ENCODE measurements around the gene CCL26.
"Not testable (repeated sequence)": the region's sequence is repeated elsewhere in the genome, so short reads cannot be mapped to it uniquely, and the experiment has no call there.

The CCL26 gene

GRCh38 chr7:75789361-75789924, 17.4 kb upstream of the CCL26 start:
- DNase-seq: no peak

DNA sequence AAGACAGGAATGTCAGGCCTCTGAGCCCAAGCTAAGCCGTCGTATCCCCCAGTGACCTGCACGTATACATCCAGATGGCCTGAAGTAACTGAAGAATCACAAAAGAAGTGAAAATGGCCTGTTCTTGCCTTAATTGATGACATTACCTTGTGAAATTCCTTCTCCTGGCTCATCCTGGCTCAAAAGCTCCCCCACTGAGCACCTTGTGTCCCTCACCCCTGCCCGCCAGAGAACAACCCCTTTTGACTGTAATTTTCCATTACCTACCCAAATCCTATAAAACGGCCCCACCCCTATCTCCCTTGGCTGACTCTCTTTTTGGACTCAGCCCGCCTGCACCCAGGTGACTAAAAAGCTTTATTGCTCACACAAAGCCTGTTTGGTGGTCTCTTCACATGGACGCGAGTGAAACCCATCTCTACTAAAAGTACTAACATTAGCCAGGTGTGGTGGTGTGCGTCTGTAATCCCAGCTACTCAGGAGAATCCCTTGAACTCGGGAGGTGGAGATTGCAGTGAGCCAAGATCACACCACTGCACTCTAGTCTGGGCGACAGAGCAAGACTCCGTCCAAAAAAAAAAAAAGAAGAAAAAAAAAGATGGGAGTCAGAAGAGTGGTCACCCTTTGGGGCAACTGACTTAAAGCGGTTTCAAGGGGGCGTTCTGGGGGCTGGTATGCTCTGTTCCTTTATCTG, 16.3 kb upstream of the CCL26 start:
- DNase-seq: not testable (repeated sequence)

GRCh38 chr7:75783058-75783457, 11.0 kb upstream of the CCL26 start:
- DNase-seq: not testable (repeated sequence)

- DNase-seq: not testable (repeated sequence)
Measured at GRCh38 chr7:75780647-75781273, 8.7 kb upstream of the CCL26 start.

GRCh38 chr7:75779516-75779915, 7.5 kb upstream of the CCL26 start:
- not testable (repeated sequence) for DNase-seq

- DNase-seq: not testable (repeated sequence)
Measured at GRCh38 chr7:75779035-75779434, 7.0 kb upstream of the CCL26 start.

DNA sequence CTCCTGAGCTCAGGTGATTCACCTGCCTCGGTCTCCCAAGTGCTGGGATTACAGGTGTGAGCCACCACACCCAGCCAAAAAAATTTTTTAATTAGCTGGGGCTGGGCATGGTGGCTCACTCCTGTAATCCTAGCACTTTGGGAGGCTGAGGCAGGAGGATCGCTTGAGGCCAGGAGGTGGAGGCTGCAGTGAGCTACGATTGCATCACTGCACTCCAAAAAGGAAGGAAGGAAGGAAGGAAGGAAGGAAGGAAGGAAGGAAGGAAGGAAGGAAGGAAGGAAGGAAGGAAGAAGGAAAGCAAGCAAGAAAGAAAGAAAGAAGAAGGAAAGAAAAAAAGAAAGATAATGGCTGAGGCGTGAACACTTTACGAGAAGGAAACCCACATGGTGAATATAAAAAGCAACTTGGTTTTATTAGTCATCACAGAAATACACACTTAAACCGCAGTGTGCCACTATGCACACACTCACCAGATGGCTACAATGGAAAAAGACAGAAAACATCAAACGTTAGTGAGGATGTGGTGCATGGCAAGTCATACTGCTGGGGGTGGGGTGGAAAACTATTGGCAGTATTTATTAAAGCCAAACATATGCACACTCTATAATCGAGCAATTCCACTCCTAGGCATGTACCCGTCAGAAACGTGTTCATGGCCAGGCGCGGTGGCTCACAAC, 4.4 kb upstream of the CCL26 start:
- DNase-seq: peak; percentile 52

DNA sequence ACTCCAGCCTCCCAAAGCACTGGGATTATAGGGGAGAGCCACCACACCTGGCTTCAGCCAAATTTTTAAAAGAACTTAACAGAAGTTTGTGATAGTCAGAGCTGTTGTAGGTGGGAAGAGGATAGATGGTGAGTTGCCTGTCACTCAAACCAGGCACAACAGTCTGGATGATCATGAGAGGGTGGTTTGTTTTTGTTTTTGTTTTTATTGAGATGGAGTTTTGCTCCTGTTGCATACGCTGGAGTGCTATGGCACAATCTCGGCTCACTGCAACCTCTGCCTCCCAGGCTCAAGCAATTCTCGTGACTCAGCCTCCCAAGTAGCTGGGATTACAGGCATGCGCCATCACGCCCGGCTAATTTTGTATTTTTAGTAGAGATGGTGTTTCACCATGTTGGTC, 1.9 kb upstream of the CCL26 start:
- not testable (repeated sequence) for DNase-seq

DNA sequence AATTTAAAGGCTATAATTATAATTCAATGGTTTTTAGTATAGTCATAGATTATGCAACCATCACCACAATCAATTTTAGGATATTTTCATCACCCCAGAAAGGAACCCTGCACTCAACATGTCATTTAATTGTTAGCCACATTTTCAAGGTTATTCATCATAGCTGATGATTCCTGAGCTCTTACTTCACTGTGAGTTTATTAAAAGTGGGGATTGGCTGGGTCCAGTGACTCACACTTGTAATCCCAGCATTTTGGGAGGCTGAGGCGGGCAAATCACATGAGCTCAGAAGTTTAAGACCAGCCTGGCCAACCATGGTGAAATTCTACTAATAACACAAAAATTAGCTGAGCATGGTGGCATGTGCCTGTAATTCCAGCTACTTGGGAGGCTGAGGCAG, 787 bp downstream of the CCL26 start:
- DNase-seq: no peak

GRCh38 chr7:75762350-75762917, 9.6 kb downstream of the CCL26 start:
- peak; percentile 29 for DNase-seq

DNA sequence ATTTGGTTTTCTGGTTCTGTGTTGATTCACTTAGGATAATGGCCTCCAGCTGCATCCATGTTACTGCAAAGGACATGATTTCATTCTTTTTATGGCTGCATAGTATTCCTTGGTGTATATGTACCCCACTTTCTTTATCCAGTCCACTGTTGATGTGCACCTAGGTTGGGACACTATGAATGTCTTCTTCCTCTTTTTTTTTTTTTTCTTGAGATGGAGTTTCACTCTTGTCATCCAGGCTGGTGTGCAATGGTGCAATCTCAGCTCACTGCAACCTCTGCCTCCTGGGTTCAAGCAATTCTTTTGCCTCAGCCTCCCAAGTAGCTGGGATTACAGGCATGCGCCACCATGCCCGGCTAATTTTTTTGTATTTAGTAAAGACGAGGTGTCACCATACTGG, 10.2 kb downstream of the CCL26 start:
- not testable (repeated sequence) for DNase-seq

- DNase-seq: no peak
Measured at GRCh38 chr7:75758491-75758890, 13.5 kb downstream of the CCL26 start.

DNA sequence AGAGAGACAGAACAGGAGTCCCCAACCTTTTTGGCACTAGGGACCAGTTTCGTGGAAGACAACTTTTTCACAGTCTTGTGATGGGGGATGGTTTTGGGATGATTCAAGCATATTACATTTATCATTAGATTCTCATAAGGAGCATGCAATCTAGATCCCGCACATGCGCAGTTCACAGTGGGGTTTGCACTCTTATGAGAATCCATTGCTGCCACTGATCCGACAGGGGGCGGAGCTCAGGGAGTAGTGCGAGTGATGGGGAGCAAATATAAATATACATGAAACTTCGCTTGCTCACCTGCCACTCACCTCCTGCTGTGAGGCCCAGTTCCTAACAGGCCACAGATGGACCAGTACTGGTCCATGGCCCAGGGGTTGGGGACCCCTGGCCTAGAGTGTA, 14.2 kb downstream of the CCL26 start:
- no peak for DNase-seq

- DNase-seq: no peak
Measured at GRCh38 chr7:75756991-75757676, 14.9 kb downstream of the CCL26 start.

DNA sequence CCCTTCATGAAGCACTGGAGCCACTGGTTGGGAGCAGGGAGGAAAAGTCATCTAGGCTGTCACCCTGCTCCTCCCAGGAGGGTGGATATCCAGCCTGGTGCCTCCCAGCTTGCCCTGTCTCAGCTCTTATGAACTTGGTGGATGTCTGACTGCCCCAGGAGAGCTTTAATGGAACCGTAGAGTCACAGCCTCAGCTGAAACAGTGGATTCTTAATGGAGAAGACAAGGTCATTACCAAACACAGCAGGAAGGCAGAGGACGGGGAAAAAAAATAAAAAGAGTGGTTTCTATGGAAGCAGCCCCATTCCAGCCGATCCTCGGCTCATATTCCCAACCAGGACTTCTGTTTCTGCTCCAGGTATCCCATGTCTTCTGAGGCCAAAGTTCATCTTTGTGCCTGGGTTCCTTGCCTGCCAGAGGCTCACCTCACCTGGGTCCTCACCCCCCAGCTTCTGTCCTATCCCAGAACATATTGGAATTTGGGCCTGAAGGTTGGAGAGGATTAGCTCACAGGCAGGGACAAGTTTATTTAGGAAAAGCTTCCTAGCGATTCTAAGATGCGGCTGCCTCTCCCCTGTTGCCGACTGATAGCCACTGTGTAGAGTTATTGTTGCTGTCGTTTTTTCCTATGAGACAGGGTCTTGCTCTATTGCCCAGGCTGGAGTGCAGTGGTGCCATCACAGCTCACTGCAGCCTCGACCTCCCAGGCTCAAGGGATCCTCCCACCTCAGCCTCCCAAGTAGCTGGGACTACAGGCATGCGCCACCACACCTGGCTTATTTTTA, 15.6 kb downstream of the CCL26 start:
- DNase-seq: no peak

GRCh38 chr7:75743455-75743859, 28.6 kb downstream of the CCL26 start:
- DNase-seq: no peak

DNA sequence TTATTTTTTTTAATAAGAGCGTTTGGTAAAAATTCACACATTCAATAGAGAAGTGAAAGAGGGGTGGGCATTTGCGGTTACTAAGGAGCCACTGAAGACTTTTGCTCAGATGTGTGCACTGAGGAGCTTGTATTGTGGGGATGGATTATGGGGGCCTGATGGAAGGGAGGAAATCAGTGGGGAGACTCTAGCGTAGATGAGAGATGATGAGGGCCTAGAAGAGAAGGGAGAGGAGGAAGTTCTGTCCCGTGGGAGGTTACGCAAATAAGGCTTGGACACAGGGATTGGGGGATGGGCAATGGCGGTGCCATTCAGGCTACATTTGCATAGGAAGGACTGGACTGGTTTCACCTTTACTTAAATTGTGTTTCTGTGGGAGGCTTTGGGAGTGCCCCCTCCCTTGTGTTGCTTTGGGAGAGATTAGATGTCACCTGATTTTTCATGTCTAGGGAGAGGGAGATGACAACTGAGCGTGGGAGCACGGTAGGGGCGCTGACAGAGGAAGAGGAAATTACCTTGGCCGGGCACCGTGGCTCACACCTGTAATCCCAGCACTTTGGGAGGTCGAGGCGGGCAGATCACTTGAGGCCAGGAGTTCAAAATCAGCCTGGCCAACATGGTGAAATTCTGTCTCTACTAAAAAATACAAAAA, 31.0 kb downstream of the CCL26 start:
- DNase-seq: no peak

DNA sequence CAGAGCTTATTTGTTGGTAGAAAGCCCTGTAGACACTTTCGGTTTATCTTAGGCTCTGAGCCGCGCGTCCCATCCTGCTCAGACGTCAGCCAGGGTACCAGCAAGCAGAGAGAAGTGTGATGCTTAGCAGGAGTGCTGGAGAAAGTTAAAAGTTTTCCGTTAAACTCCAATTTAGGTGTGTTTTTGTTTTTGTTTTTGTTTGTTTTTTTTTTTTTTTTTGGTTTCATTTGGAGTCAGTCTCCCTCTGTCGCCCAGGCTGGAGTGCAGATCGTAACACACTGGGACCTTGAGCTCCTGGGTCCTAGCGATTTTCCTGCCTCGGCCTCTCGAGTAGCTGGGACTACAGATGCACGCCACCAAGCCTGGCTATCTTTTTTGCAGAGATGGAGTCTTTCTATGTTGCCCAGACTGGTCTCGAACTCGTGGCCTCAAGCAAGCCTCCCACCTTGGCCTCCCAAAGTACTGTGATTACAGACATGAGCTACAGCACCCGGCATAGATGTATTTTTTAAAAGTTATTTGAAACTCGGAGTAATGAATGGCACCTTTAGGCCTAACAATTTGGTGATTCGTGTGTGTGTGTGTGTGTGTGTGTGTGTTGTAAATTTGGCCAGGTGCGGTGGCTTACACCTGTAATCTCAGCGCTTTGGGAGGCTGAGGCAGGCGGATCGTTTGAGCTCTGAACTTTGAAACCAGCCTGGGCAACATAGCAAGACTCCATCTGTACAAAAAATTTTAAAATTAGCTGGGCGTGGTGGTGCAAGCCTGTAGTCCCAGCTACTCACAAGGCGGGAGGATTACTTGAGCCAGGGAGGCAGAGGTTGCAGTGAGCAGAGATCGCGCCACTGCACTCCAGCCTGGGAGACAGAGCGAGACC, 32.0 kb downstream of the CCL26 start:
- DNase-seq: no peak

DNA sequence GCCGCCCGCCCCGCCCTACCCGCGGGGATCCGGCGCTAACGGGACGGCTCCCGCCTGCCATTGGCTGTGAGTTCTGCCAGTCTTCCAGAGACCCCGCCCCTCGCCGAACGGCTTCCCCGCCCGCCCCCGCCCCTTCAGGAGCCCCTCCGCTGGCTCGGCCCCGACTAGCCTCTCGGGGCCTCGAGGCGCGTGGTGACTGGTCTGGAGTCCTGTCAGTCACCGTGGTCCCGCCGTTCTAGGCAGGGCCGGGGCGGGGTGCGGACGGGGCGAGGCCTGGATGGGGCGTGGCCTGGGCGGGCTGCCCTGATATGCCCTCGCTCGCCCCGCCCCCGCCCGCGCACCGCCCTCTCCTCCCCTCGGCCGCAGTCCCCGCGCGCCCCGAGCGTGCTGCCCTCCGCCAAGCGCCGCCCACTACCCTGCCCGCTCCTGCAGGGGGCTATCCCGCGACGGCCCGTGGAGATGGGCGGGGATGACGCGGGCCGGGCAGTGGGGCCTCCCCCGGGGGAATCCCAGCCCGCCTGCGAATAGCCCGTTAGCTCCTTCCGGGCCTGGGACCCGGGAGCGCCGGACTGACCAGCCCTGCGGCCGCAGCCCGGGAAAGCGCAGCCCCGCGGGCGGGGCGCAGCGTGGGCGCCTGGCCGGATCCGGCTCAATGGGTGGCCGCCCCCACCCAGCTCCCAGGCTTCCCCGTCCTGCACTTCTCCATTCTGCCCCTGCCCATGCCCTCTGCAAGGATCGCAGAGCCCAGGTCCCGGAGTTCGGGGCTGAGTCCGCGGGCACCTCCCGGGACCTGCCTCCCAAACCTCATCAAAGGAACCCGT, 32.8 kb downstream of the CCL26 start:
- DNase-seq: peak; percentile 99

DNA sequence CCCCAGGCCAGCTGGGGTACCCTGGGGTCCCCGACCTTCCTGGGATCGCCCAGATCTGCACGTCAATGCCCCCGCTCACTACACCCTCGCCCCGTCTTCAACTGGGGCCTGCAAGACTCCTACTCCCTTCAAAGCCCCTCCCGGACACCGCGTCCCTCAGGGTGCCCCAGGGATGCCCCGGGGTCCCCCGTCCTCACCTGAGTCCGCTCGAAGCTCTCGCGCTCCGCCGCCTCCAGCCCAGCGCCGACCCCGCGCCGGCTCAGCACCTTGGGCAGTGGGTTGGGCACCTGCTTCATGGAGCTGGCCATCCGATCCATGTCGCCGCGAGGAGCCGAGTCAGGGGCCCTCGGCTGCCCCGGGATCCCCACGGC, 33.4 kb downstream of the CCL26 start, which contains the start of gene HIP1:
HIP1 (minus strand) TSS at position 338 of the 371 bp plus-strand sequence; CDS start at position 317, 21 bp downstream.
- no peak for DNase-seq
